LNCaP clone FGC (cell line): Measurements from ENCODE around the gene USP36.

Source experiments
- DNase-seq: peaks from one replicate; pipeline ENCODE4 v3.0.0-alpha.2; 2011; ENCODE audit warnings: low read depth
- H3K4me3 ChIP-seq: 2 replicates; pipeline ENCODE4 v1.5.1; 2011; ENCODE audit warnings: mild to moderate bottlenecking, low read depth, low read length, control low read depth
- TF ChIP-seq, protein P1 (sequence below): IDR thresholded peaks from 2 replicates; pipeline ENCODE4 v1.5.1; 2012; ENCODE audit warnings: mild to moderate bottlenecking; ENCODE audit not compliant: control insufficient read depth, insufficient read depth; ENCODE audit errors: extremely low read depth

USP36 gene

DNA sequence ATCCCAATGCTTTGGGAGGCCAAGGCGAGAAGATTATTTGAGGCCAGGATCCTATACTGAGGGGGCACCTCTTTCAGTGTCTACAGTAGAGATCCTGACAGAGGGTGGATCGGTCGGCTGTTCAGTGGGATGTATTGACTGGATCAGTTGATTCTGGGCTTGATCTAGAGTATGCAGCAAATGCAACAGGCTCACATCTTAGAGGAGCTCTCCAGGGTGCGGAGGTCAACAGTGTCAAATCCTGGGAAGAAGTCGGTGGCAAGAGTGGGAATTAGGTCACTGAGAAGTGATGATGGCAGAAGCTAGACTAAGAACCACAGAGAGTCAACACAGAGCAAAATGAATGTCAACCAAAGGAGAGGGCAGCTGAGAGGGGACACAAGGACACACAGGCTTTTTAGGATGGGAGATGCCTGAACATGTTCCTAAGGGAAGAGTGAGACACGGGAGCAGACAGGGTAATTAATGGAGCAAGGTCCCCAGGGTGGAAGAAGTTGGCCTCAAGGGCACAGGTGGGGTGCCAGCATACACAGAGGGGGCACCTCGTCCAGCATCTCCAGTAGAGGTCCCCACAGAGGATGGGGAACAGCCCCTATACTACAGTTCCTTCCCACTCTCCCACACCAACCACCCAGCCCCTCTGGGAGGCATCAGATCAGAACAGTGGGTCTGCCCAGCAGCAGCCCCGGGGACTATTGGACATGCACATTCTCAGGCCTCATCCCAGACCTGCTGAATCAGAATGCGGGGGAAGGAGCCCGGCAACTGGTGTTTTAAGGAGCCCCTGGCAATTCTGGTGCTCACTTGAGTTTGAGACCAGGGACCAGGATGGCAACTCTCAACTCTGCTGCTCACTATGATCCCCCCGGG, 48.5 kb downstream of the USP36 start:
- no peak overlapping the region for H3K4me3 ChIP-seq
- no peak for DNase-seq
- TF ChIP-seq, protein P1, sequence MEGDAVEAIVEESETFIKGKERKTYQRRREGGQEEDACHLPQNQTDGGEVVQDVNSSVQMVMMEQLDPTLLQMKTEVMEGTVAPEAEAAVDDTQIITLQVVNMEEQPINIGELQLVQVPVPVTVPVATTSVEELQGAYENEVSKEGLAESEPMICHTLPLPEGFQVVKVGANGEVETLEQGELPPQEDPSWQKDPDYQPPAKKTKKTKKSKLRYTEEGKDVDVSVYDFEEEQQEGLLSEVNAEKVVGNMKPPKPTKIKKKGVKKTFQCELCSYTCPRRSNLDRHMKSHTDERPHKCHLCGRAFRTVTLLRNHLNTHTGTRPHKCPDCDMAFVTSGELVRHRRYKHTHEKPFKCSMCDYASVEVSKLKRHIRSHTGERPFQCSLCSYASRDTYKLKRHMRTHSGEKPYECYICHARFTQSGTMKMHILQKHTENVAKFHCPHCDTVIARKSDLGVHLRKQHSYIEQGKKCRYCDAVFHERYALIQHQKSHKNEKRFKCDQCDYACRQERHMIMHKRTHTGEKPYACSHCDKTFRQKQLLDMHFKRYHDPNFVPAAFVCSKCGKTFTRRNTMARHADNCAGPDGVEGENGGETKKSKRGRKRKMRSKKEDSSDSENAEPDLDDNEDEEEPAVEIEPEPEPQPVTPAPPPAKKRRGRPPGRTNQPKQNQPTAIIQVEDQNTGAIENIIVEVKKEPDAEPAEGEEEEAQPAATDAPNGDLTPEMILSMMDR = no peak

DNA sequence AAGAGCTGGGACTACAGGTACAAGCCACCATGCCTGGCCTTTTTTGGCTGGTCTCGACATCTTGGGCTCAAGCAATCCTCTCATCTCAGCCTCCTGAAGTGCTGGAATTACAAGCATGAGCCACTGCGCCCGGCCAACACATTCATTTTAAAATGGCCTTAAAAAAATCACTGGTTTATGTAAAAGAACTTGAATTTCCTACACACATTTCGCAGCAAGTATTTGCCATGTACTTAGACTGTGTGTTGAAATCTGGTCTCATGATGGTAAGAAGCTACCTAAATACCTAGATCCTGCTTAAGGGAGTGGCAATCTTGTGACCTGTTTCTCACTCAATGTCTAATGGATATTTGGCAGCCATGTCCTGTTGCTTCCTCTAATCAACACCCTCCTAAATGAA, 50.1 kb downstream of the USP36 start:
- H3K4me3 ChIP-seq = no peak overlapping the region
- TF ChIP-seq, protein P1 = no peak
- no peak for DNase-seq

DNA sequence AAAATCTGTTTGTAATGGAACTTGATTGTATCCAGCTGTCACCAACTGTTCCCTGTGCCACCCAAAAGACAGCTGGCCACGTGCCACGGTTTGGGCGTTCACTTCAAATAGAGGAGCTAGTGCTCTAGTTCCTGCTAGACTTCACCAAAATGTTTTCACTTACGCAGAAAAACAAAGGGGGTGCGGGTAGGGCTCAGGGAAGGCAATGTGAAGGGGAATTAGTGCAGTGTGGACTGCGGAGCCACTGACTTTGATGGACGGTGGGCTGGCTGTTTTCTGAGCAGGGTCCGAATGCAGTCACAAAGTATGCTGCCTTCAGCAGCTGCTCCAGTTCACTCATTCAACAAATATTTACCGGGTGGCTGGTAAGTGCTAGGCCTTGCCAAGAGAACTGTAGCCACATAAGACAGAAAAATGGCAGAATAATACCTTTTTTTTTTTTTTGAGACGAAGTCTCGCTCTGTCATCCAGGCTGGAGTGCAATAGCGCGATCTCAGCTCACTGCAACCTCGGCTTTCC, 50.9 kb downstream of the USP36 start:
- H3K4me3 ChIP-seq = no peak overlapping the region
- TF ChIP-seq, protein P1 = no peak
- peak; percentile 45 for DNase-seq

DNA sequence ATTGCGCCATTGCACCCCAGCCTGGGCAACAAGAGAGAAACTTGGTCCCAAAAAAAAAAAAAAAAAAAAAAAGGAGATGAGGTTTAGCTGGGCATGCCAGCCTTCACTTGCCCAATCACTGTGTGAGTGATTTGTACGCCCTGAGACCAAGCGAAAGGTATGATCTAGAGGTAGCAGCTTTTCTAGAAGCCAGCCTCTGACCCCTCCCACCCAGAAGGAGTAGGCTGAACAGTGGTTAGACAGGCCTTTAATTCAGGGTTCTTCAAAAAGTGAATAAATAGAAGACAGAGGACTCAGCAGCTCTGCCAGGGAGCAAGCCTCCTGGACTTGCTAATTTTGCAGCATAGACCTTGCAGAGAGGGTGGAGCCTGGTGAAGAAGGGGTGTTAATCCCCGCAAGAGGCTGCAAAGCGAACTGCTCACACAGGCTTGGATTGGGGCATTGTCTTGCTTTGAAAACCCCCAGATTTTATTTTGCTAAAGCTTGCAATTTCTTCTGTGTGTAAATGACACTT, 51.4 kb downstream of the USP36 start:
- DNase-seq = no peak
- H3K4me3 ChIP-seq = no peak overlapping the region
- TF ChIP-seq, protein P1 = no peak

- TF ChIP-seq, protein P1 = no peak
- no peak for DNase-seq
- no peak overlapping the region for H3K4me3 ChIP-seq
Measured at GRCh38 chr17:78788451-78788850, 52.2 kb downstream of the USP36 start.

DNA sequence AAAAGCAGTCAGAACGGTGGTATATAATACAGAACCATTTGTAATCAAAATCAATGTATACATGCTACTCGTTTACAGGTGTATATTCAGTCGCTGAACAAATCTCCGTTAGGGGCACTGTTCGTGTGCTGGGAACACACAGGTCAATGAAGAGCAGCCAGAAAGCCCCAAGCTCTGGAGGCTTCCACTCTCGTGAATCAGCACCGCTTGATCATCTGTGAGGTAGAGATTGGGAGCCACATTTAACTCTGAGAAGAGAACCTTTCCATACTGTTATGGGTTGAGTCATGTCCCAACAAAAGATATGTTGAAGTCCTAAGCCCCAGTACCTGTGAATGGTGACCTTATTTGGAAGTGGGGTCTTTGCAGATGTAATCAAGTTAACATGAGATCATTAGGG, 53.2 kb downstream of the USP36 start:
- TF ChIP-seq, protein P1 = no peak
- DNase-seq = no peak
- H3K4me3 ChIP-seq = no peak overlapping the region
